GM18505 (cell line): ENCODE data around the gene KBTBD3.

Experiments used
- ATAC-seq: cut with Tn5 transposase; IDR thresholded peaks from one replicate; pipeline ENCODE4 v1.9.1; 2021; ENCODE audit not compliant: unreplicated experiment
- POLR2A ChIP-seq: IDR thresholded peaks from 4 replicates; pipeline ENCODE4 v1.6.1; 2011; ENCODE audit warnings: borderline replicate concordance; ENCODE audit not compliant: insufficient read depth, insufficient read length; ENCODE audit errors: extremely low read depth

Gene KBTBD3

DNA sequence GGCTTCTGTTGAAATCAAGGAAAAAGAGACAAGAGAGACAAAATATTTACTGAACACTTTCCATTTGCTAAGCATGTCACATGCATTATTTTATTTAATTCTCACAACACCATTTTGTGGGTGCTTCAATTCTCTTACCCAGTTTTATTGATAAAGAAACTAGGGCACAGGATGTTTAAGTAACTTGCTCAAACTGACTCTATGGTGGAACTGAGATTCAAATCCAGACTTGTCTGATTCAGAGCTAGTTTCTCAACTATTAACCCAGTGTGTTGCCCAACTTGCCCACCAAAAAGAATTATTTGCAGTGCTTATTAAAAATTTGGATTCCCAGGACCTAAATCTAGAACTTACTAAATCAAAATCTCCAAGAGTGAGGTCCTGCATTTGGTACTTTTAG, 33.6 kb downstream of the KBTBD3 start:
- ATAC-seq = no peak
- no peak for TF ChIP-seq POLR2A

- no peak for ATAC-seq
- TF ChIP-seq POLR2A = no peak
These were observed 44.3 kb downstream of the KBTBD3 start for GRCh38 chr11:106032861-106033260.

DNA sequence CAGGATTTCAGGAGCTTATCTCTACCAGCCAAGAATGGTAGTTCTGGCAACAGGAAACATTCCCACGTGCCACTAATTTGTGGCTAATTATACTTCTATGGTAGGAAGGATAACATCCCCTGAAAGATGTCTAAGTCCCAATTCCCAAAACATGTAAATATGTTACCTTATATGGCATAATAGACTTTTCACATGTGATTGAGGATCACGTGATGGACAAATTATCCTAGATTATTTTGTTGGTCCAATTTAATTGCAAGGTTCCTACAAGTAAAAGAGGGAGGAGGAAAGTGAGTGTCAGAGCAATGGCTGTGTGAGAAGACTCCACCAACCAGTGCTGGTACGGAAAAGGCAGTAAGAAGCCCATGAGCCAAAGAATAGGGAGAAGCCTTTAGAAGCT, 45.2 kb downstream of the KBTBD3 start:
- TF ChIP-seq POLR2A = no peak

GRCh38 chr11:106031202-106031810, 45.8 kb downstream of the KBTBD3 start:
- peak; percentile 50 for ATAC-seq
- no peak for TF ChIP-seq POLR2A

More for the DNA sequence above, 45.2 kb downstream of the KBTBD3 start:
- no peak for ATAC-seq

DNA sequence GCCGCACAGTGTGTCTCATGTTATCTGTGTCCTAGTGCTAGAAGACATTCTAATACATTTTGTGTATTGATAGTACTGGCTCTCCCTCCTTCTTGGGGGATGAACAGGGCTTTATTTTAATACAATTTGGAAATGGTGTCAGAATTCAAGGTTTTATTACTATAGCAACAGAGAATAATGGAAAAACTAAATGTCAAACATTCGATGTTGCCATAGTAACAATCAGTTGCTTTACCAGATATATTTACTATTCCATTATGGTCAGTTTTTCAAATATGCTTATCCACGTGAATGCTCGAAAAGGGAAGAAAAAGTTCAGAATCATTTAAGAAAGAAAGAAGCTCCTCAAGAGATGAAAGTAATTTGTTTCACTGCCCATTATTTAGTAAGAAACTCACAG, 46.5 kb downstream of the KBTBD3 start:
- ATAC-seq = no peak
- no peak for TF ChIP-seq POLR2A

- no peak for TF ChIP-seq POLR2A
- ATAC-seq = no peak
These were observed 54.3 kb downstream of the KBTBD3 start for GRCh38 chr11:106022795-106023275.

- peak; percentile 69 for TF ChIP-seq POLR2A
- peak; percentile 97 for ATAC-seq
These were observed 55.0 kb downstream of the KBTBD3 start, which contains the start of gene MSANTD4 for GRCh38 chr11:106021967-106022794. TSS of gene MSANTD4 (minus strand) at chr11:106022240. CDS start at chr11:106010917, 11,323 bp downstream.

DNA sequence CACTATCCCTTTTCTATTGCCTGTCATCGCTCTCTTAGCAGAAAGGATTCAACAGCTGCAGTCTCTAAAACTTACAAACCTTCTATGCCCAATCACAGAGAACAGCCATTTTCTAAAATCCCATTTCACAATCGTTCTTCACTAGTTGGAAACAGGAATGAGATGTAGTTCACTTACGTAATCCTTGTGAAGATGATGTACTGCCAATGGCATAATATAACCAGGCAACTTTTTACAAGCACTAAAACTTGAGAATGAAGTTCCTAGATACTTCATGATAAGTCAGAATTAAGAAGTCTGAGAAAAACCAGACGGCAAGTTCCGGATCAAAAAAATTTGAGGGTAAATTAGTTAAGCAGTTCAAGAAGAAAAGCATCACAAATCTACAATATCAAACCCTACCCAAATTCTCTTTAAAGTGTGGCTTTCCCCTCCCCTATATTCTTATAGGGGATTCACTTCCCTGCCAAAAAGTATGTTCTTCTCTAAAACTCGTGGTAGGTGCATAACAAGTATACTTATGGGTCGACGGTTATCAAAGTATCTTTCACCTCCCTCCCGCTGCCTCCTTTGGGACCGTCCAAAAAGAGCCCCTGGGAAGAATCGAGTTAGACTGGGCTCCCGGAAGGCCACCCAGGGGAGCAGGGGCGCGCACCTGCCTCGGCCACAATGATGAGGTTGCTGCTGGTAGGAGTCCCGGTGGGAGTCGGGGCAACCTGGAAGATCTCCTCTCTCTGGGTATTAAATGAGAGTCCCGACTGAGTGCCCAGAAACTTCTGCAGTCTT, 55.8 kb downstream of the KBTBD3 start:
- TF ChIP-seq POLR2A = no peak
- peak; percentile 4 for ATAC-seq

DNA sequence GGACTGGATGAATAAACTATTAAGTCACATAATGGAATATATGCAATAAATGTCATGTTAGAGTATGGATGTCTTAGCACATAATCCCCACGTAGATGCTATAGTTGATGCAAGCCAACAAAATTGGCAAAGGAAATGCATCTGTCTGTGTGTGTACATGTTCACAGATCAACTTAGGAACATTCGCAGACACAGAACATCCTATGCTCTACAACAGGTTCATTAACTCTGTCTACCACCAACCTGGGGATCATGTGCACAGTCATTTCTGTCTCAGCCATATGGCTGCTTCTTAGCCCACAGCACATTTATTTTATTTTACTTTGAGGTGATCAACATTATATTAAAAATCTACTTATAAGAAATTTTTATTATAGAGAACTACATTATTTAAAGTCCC, 60.1 kb downstream of the KBTBD3 start:
- no peak for TF ChIP-seq POLR2A
- ATAC-seq = no peak

- no peak for TF ChIP-seq POLR2A
- ATAC-seq = no peak
These were observed 62.1 kb downstream of the KBTBD3 start for GRCh38 chr11:106015066-106015465.

- ATAC-seq = no peak
- no peak for TF ChIP-seq POLR2A
These were observed 62.5 kb downstream of the KBTBD3 start for GRCh38 chr11:106014620-106015019.

DNA sequence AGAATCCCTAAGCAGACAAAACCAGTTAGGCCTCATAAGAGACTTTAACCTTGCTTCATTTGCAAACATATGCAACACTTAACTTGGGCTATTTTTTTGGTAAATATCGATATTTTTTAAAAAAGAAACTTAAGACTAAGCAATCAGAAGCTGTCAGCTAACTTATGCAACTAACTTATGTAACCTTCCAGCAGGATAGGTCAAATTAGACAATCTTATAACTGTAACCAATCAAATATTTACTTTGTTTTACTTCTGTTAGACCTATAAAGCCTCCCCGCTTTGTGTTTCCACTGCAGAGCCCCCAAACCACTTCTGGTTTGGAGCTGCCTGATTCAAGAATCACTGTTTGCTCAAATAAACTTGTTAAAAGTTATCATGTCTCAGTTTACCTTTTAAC, 63.1 kb downstream of the KBTBD3 start:
- no peak for TF ChIP-seq POLR2A
- no peak for ATAC-seq

DNA sequence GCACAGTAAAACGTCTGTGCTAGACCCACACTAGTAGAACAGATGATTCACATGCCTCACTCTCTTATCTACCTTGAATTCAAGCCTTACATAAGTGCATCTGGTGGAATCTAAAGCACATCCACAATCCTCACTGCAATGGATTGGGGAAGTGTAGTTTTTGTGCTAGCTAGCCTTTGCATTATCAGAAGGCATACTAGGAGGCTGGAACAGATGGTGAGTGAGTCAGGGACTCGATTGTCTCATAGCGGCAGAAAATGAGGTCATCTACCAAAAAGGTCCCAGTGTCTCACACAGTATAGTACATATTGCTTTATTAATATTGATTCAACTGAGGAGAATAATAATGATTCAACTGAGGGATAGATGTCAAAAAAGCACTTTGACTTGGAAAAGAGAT, 64.4 kb downstream of the KBTBD3 start:
- TF ChIP-seq POLR2A = no peak
- no peak for ATAC-seq
